KMS-11 (cell line): Measurements from ENCODE around the gene CMSS1.

Experiments used
- H2AFZ ChIP-seq: fragments of 200-600 bp; sonication (generic); 2 replicates; pipeline ENCODE4 v1.6.1; 2016; ENCODE audit warnings: antibody characterized with exemption, mixed run types, low read depth
- H3K27ac ChIP-seq: fragments of 200-600 bp; sonication (generic); 2 replicates; pipeline ENCODE4 v1.6.1; 2016; ENCODE audit warnings: mild to moderate bottlenecking, mixed run types
- H3K27me3 ChIP-seq: fragments of 200-600 bp; sonication (generic); 2 replicates; pipeline ENCODE4 v1.6.1; 2017; ENCODE audit warnings: mild to moderate bottlenecking, low read depth, mixed run types, moderate library complexity; ENCODE audit not compliant: insufficient read depth
- H3K36me3 ChIP-seq: fragments of 200-600 bp; sonication (generic); 2 replicates; pipeline ENCODE4 v1.6.1; 2017; ENCODE audit warnings: mild to moderate bottlenecking, mixed run types; ENCODE audit not compliant: insufficient read depth
- H3K4me1 ChIP-seq: fragments of 200-600 bp; sonication (generic); 2 replicates; pipeline ENCODE4 v1.6.1; 2016; ENCODE audit warnings: mild to moderate bottlenecking, low read depth, mixed run types; ENCODE audit not compliant: poor library complexity, severe bottlenecking
- H3K4me2 ChIP-seq: fragments of 200-600 bp; sonication (generic); 2 replicates; pipeline ENCODE4 v1.7.0; 2016; ENCODE audit warnings: mild to moderate bottlenecking, mixed run types
- H3K4me3 ChIP-seq: fragments of 200-600 bp; sonication (generic); IDR thresholded peaks from 2 replicates; pipeline ENCODE4 v1.6.1; 2017; ENCODE audit warnings: low read depth, low read length, mixed read lengths; ENCODE audit not compliant: insufficient read depth
- H3K79me2 ChIP-seq: fragments of 200-600 bp; sonication (generic); 2 replicates; pipeline ENCODE4 v1.6.1; 2016; ENCODE audit warnings: low read depth, mixed run types; ENCODE audit not compliant: insufficient read depth
- H3K9ac ChIP-seq: fragments of 200-600 bp; sonication (generic); 2 replicates; pipeline ENCODE4 v1.6.1; 2016; ENCODE audit warnings: mild to moderate bottlenecking, mixed run types
- H4K20me1 ChIP-seq: fragments of 200-600 bp; sonication (generic); 2 replicates; pipeline ENCODE4 v1.6.1; 2016; ENCODE audit warnings: mild to moderate bottlenecking, mixed run types; ENCODE audit not compliant: insufficient read depth
- TF ChIP-seq, protein P1 (sequence below): fragments of 200-600 bp; sonication (generic); conservative IDR thresholded peaks from 2 replicates; pipeline ENCODE4 v1.6.1; 2017; ENCODE audit warnings: low read depth, mild to moderate bottlenecking, antibody characterized with exemption, low read length, moderate library complexity, mixed read lengths

Gene CMSS1

DNA sequence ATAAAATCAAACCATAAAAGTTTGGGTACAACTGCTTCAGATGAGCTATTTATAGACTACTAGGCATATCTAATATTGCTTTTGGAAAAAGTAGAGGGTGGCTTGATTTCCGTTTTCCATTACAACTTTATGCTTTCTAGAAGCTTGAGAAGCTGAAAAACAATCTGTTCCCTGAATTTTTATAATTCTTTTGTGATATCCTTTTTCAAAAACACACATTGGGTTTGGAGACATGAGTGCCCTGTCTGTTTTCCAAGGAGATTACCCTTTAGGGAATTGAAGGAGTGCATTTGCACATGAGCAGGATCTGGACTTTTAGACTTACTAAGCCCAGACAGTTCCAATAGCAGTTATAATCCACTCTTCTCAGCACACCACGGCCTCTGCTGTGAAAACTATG is 346.1 kb downstream of the CMSS1 start:
- Histone ChIP-seq H3K79me2 (no peaks in the 10 kb centered on the region), H4K20me1 (no peaks in the 10 kb centered on the region), H2AFZ (no peak overlapping the region), H3K4me1 (no peaks in the 10 kb centered on the region), H3K9ac (no peak overlapping the region), H3K27me3 (no peaks in the 10 kb centered on the region), H3K4me2 (no peak overlapping the region), H3K4me3 (no peak overlapping the region), H3K27ac (no peak overlapping the region), H3K36me3 (0 out of 2 replicates have a peak, but pooled peaks cover 2% of the 10 kb centered on the region)
- TF ChIP-seq, protein P1, sequence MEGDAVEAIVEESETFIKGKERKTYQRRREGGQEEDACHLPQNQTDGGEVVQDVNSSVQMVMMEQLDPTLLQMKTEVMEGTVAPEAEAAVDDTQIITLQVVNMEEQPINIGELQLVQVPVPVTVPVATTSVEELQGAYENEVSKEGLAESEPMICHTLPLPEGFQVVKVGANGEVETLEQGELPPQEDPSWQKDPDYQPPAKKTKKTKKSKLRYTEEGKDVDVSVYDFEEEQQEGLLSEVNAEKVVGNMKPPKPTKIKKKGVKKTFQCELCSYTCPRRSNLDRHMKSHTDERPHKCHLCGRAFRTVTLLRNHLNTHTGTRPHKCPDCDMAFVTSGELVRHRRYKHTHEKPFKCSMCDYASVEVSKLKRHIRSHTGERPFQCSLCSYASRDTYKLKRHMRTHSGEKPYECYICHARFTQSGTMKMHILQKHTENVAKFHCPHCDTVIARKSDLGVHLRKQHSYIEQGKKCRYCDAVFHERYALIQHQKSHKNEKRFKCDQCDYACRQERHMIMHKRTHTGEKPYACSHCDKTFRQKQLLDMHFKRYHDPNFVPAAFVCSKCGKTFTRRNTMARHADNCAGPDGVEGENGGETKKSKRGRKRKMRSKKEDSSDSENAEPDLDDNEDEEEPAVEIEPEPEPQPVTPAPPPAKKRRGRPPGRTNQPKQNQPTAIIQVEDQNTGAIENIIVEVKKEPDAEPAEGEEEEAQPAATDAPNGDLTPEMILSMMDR: no peak

DNA sequence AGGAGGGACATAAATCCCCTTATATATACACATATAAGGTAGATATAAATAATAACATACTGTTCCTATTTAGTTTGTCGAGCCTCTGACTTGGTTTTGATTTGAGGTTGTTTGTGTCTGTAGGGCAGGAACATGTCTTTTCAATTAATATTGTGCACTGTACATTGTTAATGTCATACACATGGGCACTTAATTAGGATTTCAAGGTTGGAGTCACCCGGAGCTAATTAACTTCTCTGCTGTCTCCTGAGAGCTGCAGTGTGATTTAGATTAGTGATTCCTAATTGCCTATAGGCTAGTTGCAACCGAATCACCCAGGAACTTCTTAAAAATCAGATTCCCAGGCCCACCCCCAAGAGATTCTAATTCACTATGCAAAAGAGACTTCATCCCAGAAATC is 347.1 kb downstream of the CMSS1 start:
- H3K36me3 ChIP-seq: 0 out of 2 replicates have a peak, but pooled peaks cover 2% of the 10 kb centered on the region
- H3K4me1 ChIP-seq: no peaks in the 10 kb centered on the region
- H3K4me2 ChIP-seq: no peak overlapping the region
- no peaks in the 10 kb centered on the region for H3K79me2 ChIP-seq
- TF ChIP-seq, protein P1: no peak
- no peak overlapping the region for H2AFZ ChIP-seq
- no peak overlapping the region for H3K9ac ChIP-seq
- H3K27ac ChIP-seq: no peak overlapping the region
- no peaks in the 10 kb centered on the region for H4K20me1 ChIP-seq
- H3K27me3 ChIP-seq: no peaks in the 10 kb centered on the region
- H3K4me3 ChIP-seq: no peak overlapping the region

DNA sequence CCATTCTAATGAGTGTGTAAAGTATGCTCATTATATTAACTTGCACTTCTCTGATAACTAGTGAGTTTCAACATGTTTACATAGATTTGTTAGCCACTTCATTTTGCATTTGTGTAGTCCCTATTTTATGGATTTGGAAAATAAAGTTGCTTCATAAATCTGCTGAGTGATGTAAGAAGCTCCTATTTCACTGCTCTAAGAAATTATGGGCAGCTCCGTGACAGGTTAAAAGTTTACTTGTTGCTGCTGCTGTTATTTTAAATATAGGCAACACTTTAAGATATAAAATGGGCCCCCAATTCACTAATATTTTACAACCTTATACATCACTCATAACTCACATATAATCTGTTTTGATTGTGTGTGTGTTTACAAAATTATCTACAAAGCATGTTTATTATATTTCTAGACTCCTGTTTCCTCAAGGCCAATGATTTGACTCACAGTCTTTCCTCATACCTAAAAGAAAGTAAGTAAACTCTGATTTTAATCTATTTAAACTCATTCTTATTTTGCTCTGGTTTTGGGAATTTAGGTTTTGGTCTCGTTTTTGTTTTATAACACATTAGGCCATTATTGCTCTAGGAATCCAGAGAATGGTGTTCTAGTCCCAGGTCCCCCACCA is 348.4 kb downstream of the CMSS1 start:
- TF ChIP-seq, protein P1: no peak
- no peak overlapping the region for H3K4me2 ChIP-seq
- H3K9ac ChIP-seq: no peak overlapping the region

DNA sequence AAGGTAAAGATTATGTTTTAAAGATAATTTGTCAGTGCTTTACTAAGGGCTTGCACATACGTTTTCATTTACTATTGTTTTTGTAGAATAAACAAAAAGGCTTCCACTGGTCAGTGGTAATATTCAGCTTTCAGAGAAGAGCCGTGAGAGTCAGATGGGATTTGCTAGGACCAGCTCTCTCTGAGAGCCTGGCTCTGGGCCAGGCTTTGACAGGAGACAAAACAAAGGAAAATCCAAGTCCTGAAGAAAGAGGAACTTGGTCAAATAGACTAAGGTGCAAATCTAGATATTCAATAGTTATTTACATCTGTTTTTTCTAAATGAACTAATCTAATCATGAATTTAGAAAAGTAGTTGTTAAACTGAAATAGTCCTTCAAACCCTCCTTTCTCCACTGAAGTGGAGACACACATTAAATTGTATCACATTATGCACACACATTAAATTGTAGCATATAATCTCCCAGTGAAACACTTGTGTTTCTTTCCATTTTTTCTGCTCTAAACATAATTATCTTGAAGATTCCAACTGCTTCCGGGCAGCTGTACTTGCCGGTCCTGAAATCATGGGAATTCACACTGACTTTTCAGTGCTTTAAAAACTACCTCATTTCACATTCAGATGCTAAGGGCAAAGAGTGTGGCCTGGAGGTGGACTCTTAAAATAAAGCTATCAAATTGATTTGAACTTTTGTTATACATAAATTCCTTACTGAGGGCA is 351.7 kb downstream of the CMSS1 start:
- H3K4me2 ChIP-seq: no peak overlapping the region
- no peaks in the 10 kb centered on the region for H3K27me3 ChIP-seq
- H3K9ac ChIP-seq: no peak overlapping the region
- no peak overlapping the region for H2AFZ ChIP-seq
- H3K36me3 ChIP-seq: no peaks in the 10 kb centered on the region
- H3K4me1 ChIP-seq: no peaks in the 10 kb centered on the region
- TF ChIP-seq, protein P1: no peak
- H3K27ac ChIP-seq: no peak overlapping the region
- H3K4me3 ChIP-seq: no peak overlapping the region
- no peaks in the 10 kb centered on the region for H3K79me2 ChIP-seq
- no peaks in the 10 kb centered on the region for H4K20me1 ChIP-seq

More for the DNA sequence above, 348.4 kb downstream of the CMSS1 start:
- Histone ChIP-seq H3K4me1 (no peaks in the 10 kb centered on the region), H3K27ac (no peak overlapping the region), H3K27me3 (no peaks in the 10 kb centered on the region), H2AFZ (no peak overlapping the region), H3K79me2 (no peaks in the 10 kb centered on the region), H3K4me3 (no peak overlapping the region), H4K20me1 (no peaks in the 10 kb centered on the region), H3K36me3 (no peaks in the 10 kb centered on the region)
